Raji (cell line): ENCODE results near the gene HOXB2.

Source experiments
- POLR2A ChIP-seq: IDR thresholded peaks from 2 replicates; pipeline ENCODE4 v1.6.1; 2011; ENCODE audit warnings: low read depth, low read length, control low read depth; ENCODE audit not compliant: insufficient read depth

The HOXB2 gene

DNA sequence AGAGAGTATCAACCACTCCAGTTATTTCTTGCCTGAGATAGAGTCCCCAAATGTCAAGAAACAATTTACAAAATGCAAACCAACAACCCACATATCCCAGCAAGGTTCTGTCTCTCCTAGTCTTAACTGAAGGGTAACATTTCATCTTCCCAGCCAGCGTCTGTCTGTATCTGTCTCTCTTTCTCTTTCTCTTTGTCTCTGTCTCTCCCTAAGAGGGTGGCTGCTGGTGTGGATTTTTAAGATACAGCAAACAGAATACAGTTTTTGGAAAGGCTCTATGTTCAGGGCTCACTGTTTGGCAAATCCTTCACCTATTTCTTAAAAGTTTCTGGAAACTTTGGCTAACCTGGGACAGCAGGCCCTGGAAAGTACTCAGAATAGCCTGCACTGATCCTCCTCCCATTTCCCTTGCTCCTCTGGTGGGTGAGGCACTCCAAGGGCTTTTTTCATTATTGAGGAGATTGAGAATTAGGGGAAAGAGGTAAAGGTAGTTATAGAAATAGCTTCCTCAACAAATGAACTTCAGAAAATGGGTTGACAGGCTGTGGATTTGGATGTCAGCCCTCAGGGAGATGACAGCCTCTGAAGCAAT, 27.0 kb upstream of the HOXB2 start:
- no peak for TF ChIP-seq POLR2A

DNA sequence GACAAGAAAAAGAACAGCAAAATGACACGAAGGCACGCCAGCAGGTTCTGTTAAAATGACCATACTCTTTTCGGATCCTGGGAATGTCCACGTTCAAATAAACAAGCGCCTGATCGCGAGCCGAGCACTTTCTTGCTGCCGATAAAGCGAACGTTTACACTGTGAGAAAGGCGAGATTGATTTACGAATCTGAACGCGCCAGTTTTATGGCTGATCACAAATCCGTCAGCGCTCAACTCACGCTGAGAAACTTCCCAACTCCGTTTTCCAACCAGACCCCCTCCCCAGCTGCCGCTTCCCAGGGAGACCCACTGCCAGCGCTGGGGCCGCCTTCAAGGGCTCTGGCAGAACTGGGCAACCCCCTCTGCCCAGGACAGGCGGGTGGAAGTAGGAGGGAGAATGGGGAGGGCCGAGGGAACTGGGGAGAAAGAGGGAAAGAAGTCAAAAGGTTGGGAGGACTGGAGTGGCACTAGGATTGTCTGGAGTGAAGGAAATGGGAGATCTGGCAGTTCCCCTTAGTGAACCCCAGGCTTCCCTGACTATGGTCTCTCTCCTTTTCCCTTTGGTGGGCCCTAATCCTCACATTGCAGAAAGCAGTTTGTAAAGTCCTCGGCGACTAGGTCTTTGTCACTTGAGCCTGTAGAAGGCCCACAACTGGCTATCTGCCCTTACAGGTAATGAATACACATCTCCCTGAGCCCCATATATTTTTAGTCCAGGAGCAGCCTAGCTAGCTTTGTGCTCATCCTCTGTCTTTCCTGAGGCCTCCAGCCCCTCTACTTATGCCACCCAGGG, 26.3 kb upstream of the HOXB2 start:
- no peak for TF ChIP-seq POLR2A

DNA sequence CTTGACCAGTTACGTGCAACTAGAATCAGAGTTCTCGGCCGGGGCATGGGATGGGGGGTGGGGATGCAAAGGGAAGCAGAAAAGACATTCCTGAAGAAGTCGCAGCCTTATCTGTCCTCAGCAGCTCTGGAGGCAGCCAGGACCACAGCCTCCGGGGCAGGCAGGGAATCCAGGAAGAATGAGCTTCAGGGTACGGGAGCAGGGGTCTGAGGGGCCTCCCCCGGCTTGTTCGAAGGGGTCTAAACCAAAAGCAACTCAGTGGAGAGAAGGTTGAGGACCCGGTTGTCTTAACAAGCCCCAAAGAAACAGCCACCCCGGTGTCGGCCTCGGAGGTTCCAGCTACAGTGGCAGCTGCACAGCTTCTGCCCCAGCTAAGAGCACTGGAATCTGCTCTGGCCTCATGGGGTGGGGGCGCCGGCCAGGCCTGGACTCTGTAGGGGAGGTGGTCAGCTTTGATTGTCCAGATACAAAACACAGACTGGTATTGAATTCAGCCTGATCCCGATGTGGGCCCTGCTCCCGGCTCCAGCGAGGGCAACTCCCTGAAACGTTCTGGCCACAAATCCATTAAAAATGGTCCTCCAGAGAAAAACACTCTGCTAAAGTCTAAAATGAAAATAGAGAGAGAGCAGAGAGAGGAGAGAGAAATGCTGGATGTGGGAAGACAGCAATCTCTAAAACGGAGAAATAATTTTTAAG, 25.6 kb upstream of the HOXB2 start:
- TF ChIP-seq POLR2A = no peak

DNA sequence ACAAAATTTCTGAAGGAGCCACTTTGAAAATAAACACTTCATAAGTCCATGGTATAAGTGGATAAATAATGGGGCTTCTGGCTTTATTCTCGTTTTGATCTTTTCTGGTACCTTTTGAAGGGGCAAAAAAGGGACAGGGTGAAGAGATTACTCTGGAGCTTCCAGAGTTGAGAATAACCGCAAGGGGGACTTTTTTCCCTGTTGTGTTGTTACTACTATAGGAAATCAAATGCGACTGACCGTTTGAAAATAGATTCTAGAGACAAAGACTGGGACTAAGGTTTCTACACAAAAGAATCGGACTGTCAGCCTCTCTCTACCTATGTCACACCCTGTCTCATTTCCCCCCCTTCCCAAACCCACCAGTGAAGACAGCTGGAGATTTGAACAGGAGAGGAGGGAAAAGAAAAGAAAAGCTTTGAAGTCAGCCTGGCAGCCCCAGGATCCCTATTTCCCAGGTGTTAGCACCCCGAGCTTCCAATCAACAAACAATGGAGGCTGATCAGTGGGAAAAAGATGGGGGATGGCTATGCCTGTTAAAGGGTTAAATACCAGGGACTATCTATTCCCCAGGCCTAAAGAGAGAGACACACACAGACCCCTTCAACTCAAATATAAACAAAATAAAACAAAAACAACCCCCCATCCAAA, 24.9 kb upstream of the HOXB2 start:
- no peak for TF ChIP-seq POLR2A

DNA sequence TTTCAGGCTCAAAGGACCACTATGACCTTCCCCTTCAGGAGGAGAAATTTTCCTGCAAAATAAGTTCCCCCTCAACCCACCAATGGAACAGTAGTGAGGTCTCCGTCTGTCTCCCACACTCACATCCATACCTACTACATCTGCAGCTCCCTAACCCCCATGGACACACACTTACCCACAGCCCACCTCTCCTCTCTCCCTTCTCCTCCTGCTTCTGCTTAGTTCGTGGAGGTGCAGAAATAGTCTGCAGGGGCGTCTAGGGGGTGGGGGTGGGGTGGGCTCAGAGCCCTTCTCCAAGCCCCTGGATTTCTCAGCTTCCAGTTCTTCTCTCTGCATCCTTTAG, 24.3 kb upstream of the HOXB2 start:
- no peak for TF ChIP-seq POLR2A

DNA sequence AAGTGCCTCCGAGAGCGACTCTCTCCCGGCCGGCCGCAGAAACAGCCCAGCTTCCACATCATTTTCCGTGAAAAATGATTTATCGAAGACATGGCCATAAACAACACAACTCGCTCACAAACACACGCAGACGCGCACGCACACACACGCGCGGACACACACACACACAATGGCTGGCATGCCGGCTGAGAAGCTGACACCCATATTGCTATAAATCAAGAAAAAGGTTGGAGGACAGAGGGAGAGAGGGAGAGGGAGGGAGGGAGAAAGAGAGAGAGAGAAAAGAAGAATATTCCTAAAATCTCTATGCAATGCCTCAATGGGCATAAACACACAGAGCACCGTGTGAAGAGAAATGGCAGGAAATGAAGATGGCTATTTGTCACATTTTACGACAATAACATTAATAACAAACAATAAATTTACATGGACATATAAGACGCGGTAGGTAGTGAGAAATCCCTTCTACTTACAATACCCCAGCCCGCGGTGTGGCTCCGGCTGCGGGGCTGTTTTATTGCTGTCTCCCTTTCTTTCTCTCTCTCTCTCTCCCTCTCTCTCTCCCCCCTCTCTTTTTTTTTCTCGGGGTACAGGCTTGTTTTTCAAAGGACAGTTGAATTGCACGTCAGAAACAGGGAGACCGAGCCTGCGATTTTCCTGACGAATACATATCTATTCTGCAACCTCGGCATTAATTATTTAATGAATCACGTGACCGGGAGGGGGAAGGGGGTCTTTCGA, 23.8 kb upstream of the HOXB2 start:
- TF ChIP-seq POLR2A = no peak

DNA sequence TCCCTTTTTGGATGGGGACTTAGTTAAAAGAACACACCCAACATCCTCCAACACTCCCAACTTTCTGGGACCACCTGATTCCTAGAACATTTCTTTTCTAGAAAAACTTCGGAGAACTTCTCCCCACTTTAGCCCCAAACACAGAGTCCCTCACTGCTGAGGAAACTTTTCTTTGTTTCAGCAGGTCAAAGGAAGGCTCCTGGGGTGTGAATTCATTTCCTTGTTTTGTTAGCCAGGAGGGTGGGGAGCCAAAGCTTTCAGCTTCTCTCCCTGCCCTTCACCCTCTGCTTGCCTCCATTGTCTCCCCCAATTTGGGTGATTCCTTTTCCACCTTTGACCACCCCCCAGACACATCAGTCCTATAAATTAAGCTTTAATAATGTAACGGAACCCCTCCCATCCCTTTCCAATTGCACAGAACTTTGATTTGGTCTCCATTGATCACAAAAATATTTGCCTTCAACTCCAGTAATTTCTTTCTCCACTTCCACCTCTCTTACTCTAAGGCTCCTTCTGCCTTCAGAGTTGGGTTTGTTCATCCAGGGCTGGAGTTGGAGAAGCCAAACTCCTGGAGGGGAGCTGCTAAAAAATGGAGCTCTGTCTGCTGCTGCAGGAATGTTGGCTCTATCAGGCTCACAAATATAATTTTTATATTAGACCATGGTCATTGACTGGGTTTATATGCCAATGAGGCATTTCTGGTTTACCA, 22.9 kb upstream of the HOXB2 start:
- no peak for TF ChIP-seq POLR2A

DNA sequence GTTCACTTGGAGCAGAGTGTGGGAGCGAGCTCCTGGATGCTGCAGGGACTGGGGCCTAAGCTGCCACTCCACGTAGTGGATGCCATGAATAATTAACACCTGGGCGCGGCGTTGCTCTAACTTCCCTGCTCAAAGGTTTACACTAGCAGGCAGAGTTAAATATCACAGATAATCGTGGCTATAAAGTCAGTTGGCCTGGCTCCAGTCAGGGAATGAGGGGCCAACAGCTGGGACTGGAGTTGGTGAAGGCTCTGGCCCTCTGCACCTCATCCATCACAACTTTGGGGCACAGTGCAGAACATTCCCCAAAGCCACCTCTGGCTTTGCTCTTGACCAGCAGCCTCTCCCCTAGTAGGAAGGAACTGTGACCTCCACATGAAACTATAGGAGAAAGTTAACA, 22.3 kb upstream of the HOXB2 start:
- no peak for TF ChIP-seq POLR2A

DNA sequence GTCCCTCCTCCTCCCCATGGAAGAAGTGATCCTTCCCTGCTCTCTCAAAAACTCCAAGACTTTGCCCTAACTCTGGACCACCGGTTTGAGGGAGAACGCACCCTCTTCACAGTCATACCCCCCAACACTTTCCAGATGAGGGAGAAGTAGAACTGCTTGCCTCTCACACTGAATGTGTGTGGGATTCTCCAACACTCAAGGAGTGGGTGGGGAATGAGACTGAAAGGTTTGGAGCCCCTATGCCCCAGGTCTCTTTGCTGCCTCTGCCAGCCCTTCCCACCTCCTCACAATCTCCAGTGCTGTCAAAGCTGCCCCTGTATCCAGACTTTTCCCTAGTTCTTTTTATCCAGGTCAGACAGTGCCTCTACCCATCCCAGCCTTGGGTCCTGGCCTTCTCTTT, 21.8 kb upstream of the HOXB2 start:
- no peak for TF ChIP-seq POLR2A

DNA sequence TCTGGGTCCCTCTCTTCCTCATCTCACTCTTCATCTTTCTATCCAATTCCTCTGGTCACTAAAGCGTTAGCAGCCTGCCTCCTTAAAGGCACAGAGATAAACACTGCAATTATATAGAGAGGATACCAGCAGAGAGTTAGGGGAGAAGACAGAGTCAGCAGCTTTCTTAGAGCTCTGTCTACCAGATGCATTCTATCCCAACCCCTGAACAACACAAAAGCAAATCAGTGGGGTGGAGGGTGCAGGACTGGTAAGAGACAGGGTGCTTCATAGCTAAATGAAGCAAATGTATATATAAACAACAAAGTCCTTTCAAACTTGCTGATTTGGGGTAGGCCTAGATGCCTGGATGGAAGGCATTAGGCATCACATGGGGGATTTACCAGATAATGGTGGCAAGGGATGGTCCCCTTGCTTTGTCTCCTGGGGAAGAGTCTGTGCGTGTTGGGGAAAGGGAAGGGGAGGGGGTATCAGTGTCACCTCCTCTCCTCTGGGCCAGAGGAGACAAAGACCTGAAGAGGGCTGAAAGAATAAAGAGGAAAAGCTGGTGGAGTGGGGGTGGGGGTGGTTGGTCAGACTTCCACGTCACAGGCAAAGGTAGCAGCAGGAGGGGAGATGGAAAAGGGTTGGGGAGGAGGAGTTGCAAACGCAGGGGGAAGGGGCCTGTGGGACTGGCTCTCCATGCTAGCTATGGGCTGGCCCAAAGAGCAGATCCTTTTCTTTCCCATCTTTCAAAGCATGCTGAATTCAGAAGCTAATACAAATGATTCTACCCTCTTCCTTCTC, 21.2 kb upstream of the HOXB2 start:
- no peak for TF ChIP-seq POLR2A

DNA sequence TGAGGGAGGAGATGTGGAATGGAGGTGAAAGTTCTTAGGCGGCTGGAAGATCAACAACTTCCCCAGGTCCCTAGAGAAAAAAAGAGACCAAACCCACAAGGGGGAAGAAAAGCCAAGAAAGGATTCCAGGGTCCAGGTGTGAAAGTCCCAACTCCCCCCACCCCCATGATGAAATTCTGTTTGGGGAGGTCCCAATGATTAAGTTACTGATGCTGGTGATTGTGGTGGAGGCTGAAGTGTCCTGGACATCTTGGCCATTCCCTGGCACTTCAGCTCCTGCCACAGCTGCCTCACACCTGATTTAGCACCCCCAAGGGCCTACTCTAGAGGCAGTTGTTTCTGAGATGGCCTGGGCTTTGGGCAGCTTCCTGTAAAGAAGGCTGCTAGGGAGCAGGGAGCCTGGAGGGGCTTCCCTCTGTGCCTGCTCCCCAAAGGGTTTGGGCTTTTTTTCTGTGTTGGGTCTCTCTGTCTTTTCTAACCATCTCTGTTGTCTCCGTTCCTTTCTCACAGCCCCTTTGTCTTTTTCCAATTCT, 20.2 kb upstream of the HOXB2 start:
- TF ChIP-seq POLR2A = no peak

DNA sequence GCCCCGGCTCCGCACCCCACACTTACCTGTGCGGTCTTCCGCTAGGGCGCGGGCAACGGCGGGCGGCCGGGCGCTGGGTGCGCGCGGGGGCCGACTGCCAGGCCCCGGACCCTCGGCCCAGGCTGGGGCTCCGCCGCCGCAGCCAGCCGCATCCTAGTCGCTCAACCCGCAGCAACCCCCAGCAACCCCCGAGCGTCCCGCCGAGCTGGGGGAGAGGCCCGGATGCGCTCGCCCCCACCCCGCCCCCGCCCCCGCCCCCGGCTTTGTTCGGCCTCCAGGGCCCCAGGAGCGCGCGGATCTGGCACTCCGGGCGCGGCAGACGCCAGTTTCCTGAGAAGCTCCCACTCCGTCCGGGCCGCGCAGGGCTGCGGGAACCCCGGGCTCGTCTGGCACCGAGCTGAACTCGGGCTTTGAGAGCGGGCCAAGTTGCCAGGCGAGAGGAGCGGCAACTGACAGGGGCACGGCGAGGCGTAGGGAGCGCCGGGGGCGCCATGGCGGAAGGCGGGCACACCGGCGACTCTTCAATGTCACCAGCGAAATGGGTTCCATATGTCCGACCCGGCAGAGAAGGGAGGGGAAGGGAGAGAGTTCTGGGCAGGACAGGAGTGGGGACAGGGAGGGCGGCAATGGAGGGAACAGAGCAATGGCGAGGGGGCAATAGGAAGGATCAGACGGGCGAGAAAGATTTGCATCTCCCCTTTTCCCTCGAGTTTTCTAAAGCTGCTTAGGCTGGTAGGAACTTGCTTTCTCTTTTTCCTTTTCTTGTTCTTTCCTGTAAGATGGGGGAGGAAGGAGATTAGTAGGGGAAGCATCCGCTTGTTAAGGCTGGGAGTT, 19.5 kb upstream of the HOXB2 start:
- no peak for TF ChIP-seq POLR2A

DNA sequence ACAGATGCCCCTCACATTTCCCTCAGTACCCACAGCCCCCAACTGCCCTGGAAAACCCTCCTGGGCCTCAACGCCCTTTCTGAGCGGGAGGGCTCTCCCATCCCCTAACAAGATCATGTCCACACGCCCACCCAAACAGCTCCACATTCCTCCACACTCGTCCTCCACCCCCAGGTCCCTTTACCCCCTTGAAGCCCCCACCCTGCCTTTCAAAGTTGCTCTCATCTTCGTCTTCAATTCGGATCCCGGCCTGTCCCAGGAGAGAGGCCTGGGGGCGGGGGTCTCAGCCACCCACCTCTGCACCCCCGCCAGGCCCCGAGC, 18.9 kb upstream of the HOXB2 start:
- no peak for TF ChIP-seq POLR2A
